OCI-LY1 (cell line): ENCODE results near the gene ARHGEF28.

ENCODE experiments used
- H2AFZ ChIP-seq: fragments of 200-600 bp; sonication (generic), shearing (Covaris generic); 2 replicates; pipeline ENCODE4 v1.6.0; 2014; ENCODE audit warnings: antibody characterized with exemption, mild to moderate bottlenecking, low read length
- H3F3A ChIP-seq: fragments of 200-600 bp; sonication (generic), shearing (Covaris generic); 2 replicates; pipeline ENCODE4 v1.6.0; 2014; ENCODE audit warnings: mild to moderate bottlenecking, antibody characterized with exemption, low read length, moderate library complexity; ENCODE audit not compliant: insufficient read depth
- H3K27ac ChIP-seq: fragments of 200-600 bp; sonication (generic); 2 replicates; pipeline ENCODE4 v1.5.1; 2014; ENCODE audit warnings: low read length, mixed run types, mild to moderate bottlenecking, low read depth; ENCODE audit not compliant: poor library complexity, severe bottlenecking
- H3K27me3 ChIP-seq: fragments of 200-600 bp; sonication (generic); 2 replicates; pipeline ENCODE4 v1.6.0; 2014; ENCODE audit warnings: antibody characterized with exemption, mild to moderate bottlenecking, low read length, moderate library complexity; ENCODE audit not compliant: insufficient read depth
- H3K36me3 ChIP-seq: fragments of 200-600 bp; sonication (generic); 2 replicates; pipeline ENCODE4 v1.6.1; 2014; ENCODE audit warnings: mild to moderate bottlenecking, antibody characterized with exemption, low read length, moderate library complexity, mixed read lengths; ENCODE audit not compliant: insufficient read depth
- H3K4me1 ChIP-seq: fragments of 200-600 bp; sonication (generic); 2 replicates; pipeline ENCODE4 v1.5.1; 2014; ENCODE audit warnings: mild to moderate bottlenecking, low read length, moderate library complexity; ENCODE audit not compliant: insufficient read depth, severe bottlenecking
- H3K4me2 ChIP-seq: fragments of 200-600 bp; sonication (generic), shearing (Covaris generic); 2 replicates; pipeline ENCODE4 v1.6.1; 2014; ENCODE audit warnings: low read length
- H3K4me3 ChIP-seq: fragments of 200-600 bp; sonication (generic); 2 replicates; pipeline ENCODE4 v1.5.1; 2014; ENCODE audit warnings: low read length, low read depth, mild to moderate bottlenecking, mixed read lengths; ENCODE audit not compliant: poor library complexity, severe bottlenecking
- H3K79me2 ChIP-seq: fragments of 200-600 bp; shearing (Covaris generic); 2 replicates; pipeline ENCODE4 v1.6.1; 2016; ENCODE audit warnings: mixed run types, low read length, mixed read lengths; ENCODE audit not compliant: insufficient read depth
- H3K9ac ChIP-seq: fragments of 200-600 bp; sonication (generic), shearing (Covaris generic); 2 replicates; pipeline ENCODE4 v1.6.1; 2014; ENCODE audit warnings: mild to moderate bottlenecking, low read length, mixed read lengths
- H3K9me2 ChIP-seq: fragments of 200-600 bp; sonication (generic), shearing (Covaris generic); 2 replicates; pipeline ENCODE4 v1.6.1; 2014; ENCODE audit warnings: low read depth, mild to moderate bottlenecking, low read length, mixed read lengths
- H3K9me3 ChIP-seq: fragments of 200-600 bp; shearing (Covaris generic); 2 replicates; pipeline ENCODE4 v1.6.1; 2014; ENCODE audit warnings: low read length, mixed read lengths
- H4K20me1 ChIP-seq: fragments of 200-600 bp; sonication (generic), shearing (Covaris generic); 2 replicates; pipeline ENCODE4 v1.6.0; 2016; ENCODE audit warnings: mild to moderate bottlenecking, low read length; ENCODE audit not compliant: insufficient read depth
- EZH2 ChIP-seq: fragments of 200-600 bp; sonication (generic), shearing (Covaris generic); IDR thresholded peaks from 2 replicates; pipeline ENCODE4 v1.8.0; 2017; ENCODE audit warnings: borderline replicate concordance, mixed run types, mild to moderate bottlenecking, antibody characterized with exemption, low read length, moderate library complexity, mixed read lengths
- TF ChIP-seq, protein P1 (sequence below): fragments of 200-600 bp; sonication (generic), shearing (Covaris generic); IDR thresholded peaks from 2 replicates; pipeline ENCODE4 v1.5.1; 2017; ENCODE audit warnings: mild to moderate bottlenecking, antibody characterized with exemption, low read length, moderate library complexity, mixed read lengths

Gene ARHGEF28

DNA sequence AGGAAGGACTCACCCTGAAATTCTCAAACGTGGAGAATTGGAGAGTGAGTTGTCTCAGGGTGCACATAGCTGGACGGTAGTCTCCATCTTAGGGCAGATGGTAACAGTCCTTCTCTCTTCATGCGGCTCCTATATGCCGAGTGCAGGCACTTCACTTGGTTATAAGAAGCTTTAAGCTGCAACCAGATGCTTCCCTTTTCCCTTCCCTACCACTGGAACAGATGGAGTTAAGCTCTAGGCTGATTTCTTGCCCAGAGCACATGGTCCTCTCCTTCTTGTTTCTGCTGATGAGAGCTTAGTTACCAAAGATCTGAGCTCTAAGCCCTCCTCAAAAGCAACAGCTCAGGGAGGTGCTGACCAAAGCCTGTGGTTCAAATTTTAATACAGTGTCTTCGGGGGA lies 355.7 kb downstream of the ARHGEF28 start:
- TF ChIP-seq EZH2, result no peak
- TF ChIP-seq, protein P1, sequence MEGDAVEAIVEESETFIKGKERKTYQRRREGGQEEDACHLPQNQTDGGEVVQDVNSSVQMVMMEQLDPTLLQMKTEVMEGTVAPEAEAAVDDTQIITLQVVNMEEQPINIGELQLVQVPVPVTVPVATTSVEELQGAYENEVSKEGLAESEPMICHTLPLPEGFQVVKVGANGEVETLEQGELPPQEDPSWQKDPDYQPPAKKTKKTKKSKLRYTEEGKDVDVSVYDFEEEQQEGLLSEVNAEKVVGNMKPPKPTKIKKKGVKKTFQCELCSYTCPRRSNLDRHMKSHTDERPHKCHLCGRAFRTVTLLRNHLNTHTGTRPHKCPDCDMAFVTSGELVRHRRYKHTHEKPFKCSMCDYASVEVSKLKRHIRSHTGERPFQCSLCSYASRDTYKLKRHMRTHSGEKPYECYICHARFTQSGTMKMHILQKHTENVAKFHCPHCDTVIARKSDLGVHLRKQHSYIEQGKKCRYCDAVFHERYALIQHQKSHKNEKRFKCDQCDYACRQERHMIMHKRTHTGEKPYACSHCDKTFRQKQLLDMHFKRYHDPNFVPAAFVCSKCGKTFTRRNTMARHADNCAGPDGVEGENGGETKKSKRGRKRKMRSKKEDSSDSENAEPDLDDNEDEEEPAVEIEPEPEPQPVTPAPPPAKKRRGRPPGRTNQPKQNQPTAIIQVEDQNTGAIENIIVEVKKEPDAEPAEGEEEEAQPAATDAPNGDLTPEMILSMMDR, result no peak
- no peaks in the 10 kb centered on the region for H3K27me3 ChIP-seq
- H3K4me3 ChIP-seq, result no peak overlapping the region
- no peaks in the 10 kb centered on the region for H3F3A ChIP-seq
- no peaks in the 10 kb centered on the region for H3K36me3 ChIP-seq
- no peaks in the 10 kb centered on the region for H3K9me2 ChIP-seq
- no peak overlapping the region for H3K9ac ChIP-seq
- no peak overlapping the region for H3K27ac ChIP-seq
- H3K79me2 ChIP-seq, result no peaks in the 10 kb centered on the region
- H3K4me2 ChIP-seq, result no peak overlapping the region
- no peaks in the 10 kb centered on the region for H3K9me3 ChIP-seq
- no peaks in the 10 kb centered on the region for H3K4me1 ChIP-seq
- no peaks in the 10 kb centered on the region for H4K20me1 ChIP-seq
- H2AFZ ChIP-seq, result no peak overlapping the region

GRCh38 chr5:73983644-73984043 lies 357.6 kb downstream of the ARHGEF28 start:
- Histone ChIP-seq H3F3A (no peaks in the 10 kb centered on the region), H3K9me3 (no peaks in the 10 kb centered on the region), H3K4me2 (no peak overlapping the region), H3K79me2 (no peaks in the 10 kb centered on the region), H3K9me2 (no peaks in the 10 kb centered on the region), H3K36me3 (no peaks in the 10 kb centered on the region), H3K9ac (no peak overlapping the region), H4K20me1 (no peaks in the 10 kb centered on the region), H2AFZ (no peak overlapping the region), H3K27me3 (no peaks in the 10 kb centered on the region; the same call in 1 of the 2 replicates), H3K4me1 (no peaks in the 10 kb centered on the region), H3K4me3 (no peak overlapping the region), H3K27ac (no peak overlapping the region)
- no peak for TF ChIP-seq EZH2
- TF ChIP-seq, protein P1, result no peak

DNA sequence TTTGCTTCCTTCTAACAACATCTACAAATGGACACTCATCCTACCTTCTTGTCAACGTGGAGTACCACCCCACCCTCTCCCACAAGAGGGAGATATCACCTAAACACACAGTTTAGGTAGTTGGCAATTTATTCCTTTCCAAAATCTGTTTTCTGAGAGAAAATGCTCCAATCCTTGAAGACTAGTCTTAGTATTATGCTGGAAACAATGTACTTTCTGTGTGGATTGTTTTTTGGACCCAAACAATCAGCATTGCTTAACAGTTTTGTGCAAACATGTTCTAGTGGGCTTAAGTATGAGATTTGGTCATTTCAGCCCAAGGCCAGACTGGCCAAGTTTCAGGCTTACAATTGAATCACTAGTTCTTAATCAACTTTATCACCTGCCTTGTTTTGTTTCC lies 359.1 kb downstream of the ARHGEF28 start:
- Histone ChIP-seq H3K4me3 (no peak overlapping the region), H3K9me3 (no peaks in the 10 kb centered on the region), H3K27ac (no peak overlapping the region), H3K36me3 (no peaks in the 10 kb centered on the region), H3K79me2 (no peaks in the 10 kb centered on the region), H3K27me3 (no peaks in the 10 kb centered on the region; the same call in 1 of the 2 replicates), H3K9ac (no peak overlapping the region), H4K20me1 (no peaks in the 10 kb centered on the region), H3F3A (no peaks in the 10 kb centered on the region), H2AFZ (no peak overlapping the region), H3K9me2 (no peaks in the 10 kb centered on the region), H3K4me1 (no peaks in the 10 kb centered on the region), H3K4me2 (no peak overlapping the region)
- TF ChIP-seq EZH2, result no peak
- TF ChIP-seq, protein P1, result no peak
